GM10266 (cell line): Measurements from ENCODE around the gene DNAJC16.
"Not testable (repeated sequence)": the region's sequence is repeated elsewhere in the genome, so short reads cannot be mapped to it uniquely, and the experiment has no call there.

Experiments
- DNase-seq: peaks from one replicate; pipeline ENCODE4 v3.0.0; 2012; ENCODE audit errors: extremely low spot score
- TF ChIP-seq, protein P1 (sequence below): IDR thresholded peaks from 2 replicates; pipeline ENCODE4 v1.5.1; 2012; ENCODE audit warnings: mild to moderate bottlenecking, low read depth; ENCODE audit not compliant: control insufficient read depth, insufficient read depth; ENCODE audit errors: missing control alignments

Gene DNAJC16

DNA sequence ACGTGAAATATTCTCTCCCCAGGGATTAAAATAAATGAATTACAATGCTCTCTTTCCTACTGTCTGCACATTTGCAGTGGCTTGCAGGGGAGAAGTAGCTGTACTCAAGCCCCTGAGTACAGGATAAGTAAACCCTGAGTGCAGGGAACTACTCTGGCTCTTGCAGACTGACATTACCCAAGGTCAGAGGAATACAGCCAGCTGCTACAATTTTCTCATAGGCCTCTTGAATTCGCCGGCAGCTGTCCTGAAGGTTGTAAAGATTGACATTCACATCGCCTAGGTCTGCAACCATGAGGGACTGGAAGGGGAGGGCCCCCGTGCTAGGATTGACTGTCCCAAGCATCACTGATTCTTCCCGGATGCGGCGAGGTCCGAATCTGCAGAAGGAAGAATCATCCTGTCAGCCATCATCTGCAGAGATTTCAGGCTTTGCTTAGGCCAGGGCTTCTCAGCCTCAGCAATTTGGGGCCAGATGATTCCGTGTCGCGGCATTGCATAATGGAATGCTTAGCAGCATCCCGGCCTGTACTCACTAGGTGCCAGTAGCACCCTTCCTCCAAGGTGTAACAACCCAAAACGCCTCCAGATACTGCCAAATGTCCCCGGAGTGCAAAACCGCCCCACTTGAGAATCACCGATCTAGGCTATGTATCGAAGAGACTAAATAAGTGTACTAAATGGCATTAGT lies 56.5 kb downstream of the DNAJC16 start:
- TF ChIP-seq, protein P1, sequence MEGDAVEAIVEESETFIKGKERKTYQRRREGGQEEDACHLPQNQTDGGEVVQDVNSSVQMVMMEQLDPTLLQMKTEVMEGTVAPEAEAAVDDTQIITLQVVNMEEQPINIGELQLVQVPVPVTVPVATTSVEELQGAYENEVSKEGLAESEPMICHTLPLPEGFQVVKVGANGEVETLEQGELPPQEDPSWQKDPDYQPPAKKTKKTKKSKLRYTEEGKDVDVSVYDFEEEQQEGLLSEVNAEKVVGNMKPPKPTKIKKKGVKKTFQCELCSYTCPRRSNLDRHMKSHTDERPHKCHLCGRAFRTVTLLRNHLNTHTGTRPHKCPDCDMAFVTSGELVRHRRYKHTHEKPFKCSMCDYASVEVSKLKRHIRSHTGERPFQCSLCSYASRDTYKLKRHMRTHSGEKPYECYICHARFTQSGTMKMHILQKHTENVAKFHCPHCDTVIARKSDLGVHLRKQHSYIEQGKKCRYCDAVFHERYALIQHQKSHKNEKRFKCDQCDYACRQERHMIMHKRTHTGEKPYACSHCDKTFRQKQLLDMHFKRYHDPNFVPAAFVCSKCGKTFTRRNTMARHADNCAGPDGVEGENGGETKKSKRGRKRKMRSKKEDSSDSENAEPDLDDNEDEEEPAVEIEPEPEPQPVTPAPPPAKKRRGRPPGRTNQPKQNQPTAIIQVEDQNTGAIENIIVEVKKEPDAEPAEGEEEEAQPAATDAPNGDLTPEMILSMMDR, result no peak
- no peak for DNase-seq

DNA sequence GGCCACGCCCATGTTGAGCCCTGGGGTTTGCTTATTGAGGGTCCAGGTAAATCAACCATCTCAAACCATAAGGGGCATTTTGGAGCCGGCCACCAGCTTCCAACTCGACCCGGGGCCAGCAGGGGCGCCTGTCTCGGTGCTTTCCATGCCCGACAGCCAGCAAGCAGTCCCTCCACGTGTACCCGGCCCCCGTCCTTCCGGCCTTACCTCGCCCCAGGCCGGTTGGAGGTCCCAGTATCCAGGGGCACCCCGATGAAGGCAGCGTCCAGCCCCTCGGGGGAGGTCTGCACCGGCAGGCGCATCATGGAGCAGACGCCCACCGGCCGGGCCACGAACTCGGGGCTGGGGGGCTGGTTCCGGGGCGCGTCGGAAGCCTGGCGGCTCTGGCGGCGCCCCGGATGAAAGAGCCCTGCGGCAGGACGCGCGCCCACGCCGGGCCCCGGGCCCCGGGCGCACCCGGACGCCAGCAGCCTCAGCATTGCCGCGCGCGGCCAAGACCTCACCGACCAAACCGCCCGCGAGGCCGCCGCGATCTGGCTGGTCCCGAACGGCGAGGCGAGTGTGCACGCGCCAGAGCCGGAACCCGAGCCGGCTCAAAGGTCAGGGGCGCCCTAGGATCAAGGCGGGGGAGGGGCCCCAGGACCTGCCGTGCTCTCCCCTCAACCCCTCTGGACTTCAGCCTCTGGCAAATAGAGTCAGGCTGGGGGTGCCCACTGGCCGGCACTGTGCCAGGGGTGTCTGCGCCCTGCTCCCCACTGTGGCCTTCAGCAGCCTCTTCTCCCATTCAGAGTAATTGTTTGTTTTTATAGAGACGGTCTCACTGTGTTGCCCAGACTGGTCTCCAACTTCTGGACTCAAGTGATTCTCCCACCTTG lies 58.1 kb downstream of the DNAJC16 start, which contains the start of gene AGMAT:
Gene AGMAT, minus strand, starts transcription at position 563 of the 875 bp plus-strand sequence. Its CDS starts 84 bp downstream, at position 479.
- peak; percentile 84 for DNase-seq

GRCh38 chr1:15592285-15592684 lies 65.6 kb downstream of the DNAJC16 start:
- TF ChIP-seq, protein P1, result no peak
- no peak for DNase-seq

More for the DNA sequence above, 58.1 kb downstream of the DNAJC16 start, which contains the start of gene AGMAT:
- TF ChIP-seq, protein P1, result peak; percentile 30

DNA sequence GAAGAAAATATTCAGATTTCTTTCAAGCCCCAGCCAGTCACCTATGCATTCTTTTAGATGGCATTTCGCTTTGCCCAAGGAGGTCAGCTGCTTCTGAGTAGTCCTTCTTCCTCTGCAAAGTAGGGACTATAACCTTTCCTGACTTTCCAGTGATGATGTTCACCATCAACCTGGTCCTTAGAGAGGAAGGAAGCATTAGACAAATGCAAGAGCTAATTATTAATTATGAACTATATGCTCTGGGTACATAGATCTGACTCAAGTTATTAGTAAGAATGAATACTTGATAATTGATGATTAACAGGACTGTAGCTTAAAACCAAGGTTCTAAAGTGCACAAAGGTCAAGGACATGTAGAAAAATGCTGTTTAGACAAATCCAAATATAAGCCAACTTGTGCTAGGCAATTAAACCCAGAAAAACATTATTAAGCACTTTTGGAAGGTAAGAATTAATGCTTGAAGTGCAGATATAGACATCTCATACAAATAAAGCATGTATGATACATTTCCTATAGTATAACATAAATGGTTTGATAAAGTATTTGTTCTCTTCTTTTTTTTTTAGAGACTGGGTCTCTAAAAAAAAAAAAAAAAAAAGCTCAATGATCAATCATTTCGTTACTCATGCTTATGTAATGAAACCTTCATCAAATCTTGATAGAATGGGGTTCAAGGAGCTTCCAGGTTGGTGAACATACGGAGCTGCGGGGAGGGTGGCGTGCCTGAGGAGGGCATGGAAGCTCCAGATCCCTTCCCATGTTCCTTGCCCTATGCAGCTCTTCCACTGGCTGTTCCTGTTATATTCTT lies 69.4 kb downstream of the DNAJC16 start:
- TF ChIP-seq, protein P1, result no peak
- no peak for DNase-seq

- DNase-seq, result no peak
- TF ChIP-seq, protein P1, result no peak
Observed at GRCh38 chr1:15598436-15598835, 71.8 kb downstream of the DNAJC16 start.

DNA sequence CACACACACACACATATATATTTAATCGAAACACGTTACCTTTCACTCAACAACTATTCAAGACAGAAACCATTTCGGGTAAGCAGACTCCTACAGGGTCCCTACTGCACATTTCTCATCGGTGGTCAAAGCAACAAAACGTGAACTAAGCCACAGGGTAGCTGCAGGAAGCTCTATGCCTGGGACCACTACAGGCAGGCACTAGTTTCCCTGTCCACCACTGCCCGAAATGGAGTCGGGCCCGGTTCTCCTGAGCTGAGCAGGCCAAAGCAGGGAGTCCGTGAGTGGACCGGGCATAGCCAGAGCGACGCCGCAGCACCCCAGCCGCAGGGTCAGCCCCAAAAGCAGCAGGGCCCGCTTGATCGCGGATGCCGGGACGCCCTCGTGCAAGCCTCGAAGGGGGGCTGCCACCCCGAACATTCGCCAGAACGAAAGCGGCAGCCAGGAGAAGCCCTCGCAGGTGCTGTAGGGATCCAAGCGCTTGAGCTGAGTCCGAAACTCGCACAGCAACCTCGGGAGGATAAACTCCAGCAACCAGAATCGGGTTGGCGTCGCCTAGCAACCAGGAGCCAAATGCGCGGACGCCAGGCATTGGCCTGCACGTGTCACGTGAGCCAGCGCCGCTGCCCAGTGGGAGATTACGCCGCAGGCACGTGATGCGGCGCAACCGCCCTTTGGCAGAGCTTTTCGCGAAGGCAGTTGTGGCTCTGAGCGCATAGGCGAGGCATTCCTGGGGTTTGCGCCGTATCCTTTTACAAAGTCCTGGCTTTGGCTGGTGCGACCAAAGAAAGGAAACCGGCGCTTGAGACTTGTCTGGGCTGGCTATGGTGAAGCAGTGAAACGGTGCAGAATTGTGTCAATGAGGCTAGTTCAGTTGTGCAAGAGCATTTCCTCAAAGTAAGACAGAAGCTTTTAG lies 76.7 kb downstream of the DNAJC16 start:
- TF ChIP-seq, protein P1, result no peak
- DNase-seq, result peak; percentile 94

- DNase-seq, result not testable (repeated sequence)
Observed at GRCh38 chr1:15603966-15604282, 77.3 kb downstream of the DNAJC16 start.

DNA sequence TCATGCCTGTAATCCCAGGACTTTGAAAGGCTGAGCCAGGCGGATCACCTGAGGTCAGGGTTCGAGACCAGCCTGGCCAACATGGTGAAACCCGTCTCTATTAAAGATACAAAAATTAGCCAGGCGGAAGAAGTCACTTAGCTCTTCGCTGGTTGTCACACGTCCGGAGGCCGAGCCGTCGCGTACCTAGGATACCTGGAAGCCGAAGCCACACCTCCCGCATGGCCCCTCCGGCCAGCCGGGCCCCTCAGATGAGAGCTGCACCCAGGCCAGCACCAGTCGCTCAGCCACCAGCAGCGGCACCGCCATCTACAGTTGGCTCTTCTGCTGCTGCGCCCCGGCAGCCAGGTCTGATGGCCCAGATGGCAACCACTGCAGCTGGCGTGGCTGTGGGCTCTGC lies 77.8 kb downstream of the DNAJC16 start:
- not testable (repeated sequence) for DNase-seq
